ENCODE measurements around the gene ETV7. TPM values are rescaled to one million over a fixed set of nuclear protein-coding genes. Genes with fewer than 3 reads are reported as not detected.
A peak's percentile ranks its signal among the peaks of the same experiment; 100 is the strongest.
"Not testable (repeated sequence)": the region's sequence is repeated elsewhere in the genome, so short reads cannot be mapped to it uniquely, and the experiment has no call there.

ETV7 gene
- total and polyA plus RNA-seq, 3 experiments from 2014 or later = 0.61 to 2.4 (median 0.78) TPM

DNA sequence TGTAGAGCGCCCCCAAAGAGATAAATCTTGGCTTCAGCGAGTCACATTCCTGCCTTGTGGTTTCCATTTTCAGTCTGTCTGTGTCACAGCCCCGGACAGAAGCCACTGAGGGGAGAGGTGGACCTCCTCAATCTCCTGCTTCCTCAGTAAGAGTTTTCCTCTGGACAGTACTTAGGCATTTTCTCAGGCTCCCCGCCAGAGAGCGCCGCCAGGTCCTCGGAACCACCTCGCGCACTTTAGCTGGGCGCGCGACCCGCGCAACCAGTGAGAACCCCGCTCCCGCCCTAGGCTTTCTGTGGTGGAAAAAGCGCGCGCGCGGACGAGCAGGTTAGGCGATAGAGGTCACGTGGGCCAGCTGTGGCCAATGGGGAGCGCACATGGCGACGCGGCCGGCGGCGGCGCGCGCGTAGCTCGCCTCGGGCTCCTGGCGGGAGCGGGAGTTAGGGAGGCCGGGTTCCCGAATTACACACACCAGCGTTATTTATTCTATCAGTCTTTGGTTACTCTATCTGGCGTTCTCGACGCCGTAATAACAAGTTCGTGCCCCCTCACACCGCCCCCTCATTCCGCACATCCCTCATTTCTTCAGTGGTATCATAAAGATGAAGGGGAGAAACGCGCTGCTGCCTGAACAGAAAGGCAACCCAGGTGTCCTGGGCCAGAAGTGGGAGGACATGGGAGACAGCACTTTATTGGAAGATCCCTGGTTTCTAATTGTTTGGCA, 35.8 kb upstream of the ETV7 start:
- Histone ChIP-seq H3K27ac (ENCODE audit: low read depth, low read length) (peak overlapping the region; percentile 64), H3K36me3 (ENCODE audit: insufficient read depth, low read length) (no peaks in the 10 kb centered on the region), H3K4me1 (ENCODE audit: insufficient read depth, low read length) (peaks cover 11% of the 10 kb centered on the region), H3K27me3 (ENCODE audit: insufficient read depth, low read length, poor library complexity, severe bottlenecking) (no peaks in the 10 kb centered on the region), H3K4me3 (ENCODE audit: low read length) (peak overlapping the region; percentile 71), H3K9me3 (ENCODE audit: low read length) (no peaks in the 10 kb centered on the region)
- Mint-ChIP-seq H3K9me3 (no peaks in the 10 kb centered on the region), H3K4me3 (peak overlapping the region; percentile 86 to 95 (median 94)), H3K36me3 (peaks cover 0 to 4% (median 0%) of the 10 kb centered on the region in 3 donors), H3K27ac (peak overlapping the region; percentile 78 to 98 (median 94)), H3K4me1 (peaks cover 14 to 18% (median 16%) of the 10 kb centered on the region in 3 donors), H3K27me3 (no peaks in the 10 kb centered on the region)
- ChIA-PET POLR2A (interaction anchor here (0.7 to 1.5 kb wide), 5 partner anchors 18 to 172 kb away, joined by 3 to 9 read pairs (median 4); partner anchors contain the start of gene SRSF3), CTCF (interaction anchor here (0.7 to 2.1 kb wide), 26 partner anchors 10 to 501 kb away, joined by 3 to 11 read pairs (median 4); partner anchors contain the start of gene CDKN1A)
- DNase-seq = peak; percentile 96 to 99 (median 98)

DNA sequence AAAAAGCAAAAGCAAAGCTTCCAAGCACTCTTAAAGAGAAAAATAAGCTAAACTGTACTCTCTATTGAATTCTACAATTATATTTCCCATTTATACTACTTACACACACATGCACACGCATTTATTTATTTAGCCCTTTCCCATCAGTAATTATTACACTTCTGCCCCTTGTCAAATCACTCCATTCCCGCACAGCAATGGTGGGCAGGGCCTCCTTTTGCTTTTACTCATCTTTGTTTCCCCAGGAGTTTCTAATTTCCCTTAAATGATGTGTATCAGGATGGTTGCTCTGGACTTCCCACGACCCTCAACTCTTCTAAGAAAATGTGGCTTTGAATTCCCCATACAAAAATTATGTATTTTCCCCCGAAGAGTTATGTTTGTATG, 35.2 kb upstream of the ETV7 start:
- ChIA-PET CTCF (interaction anchor here (0.8 to 2.1 kb wide), 16 partner anchors 11 to 260 kb away, joined by 3 to 11 read pairs (median 4); partner anchors contain the start of gene CDKN1A), POLR2A (interaction anchor here (0.5 to 1.5 kb wide), 5 partner anchors 19 to 173 kb away, joined by 3 to 9 read pairs (median 4); no protein-coding TSS in a partner anchor)
- peak overlapping the region; percentile 86 to 95 (median 94) for H3K4me3 Mint-ChIP-seq
- Histone ChIP-seq H3K27ac (ENCODE audit: low read depth, low read length) (peak overlapping the region; percentile 60), H3K27me3 (ENCODE audit: insufficient read depth, low read length, poor library complexity, severe bottlenecking) (no peaks in the 10 kb centered on the region), H3K4me3 (ENCODE audit: low read length) (peak overlapping the region; percentile 71), H3K36me3 (ENCODE audit: insufficient read depth, low read length) (no peaks in the 10 kb centered on the region), H3K4me1 (ENCODE audit: insufficient read depth, low read length) (peaks cover 11% of the 10 kb centered on the region), H3K9me3 (ENCODE audit: low read length) (no peaks in the 10 kb centered on the region)
- no peaks in the 10 kb centered on the region for H3K9me3 Mint-ChIP-seq
- H3K4me1 Mint-ChIP-seq = peaks cover 14 to 18% (median 16%) of the 10 kb centered on the region in 3 donors
- H3K27ac Mint-ChIP-seq = peak overlapping the region; percentile 78 to 98 (median 94)
- H3K36me3 Mint-ChIP-seq = peaks cover 0 to 4% (median 0%) of the 10 kb centered on the region in 3 donors
- H3K27me3 Mint-ChIP-seq = no peaks in the 10 kb centered on the region
- no peak for DNase-seq

GRCh38 chr6:36419310-36419709, 31.8 kb upstream of the ETV7 start:
- Mint-ChIP-seq H3K9me3 (no peaks in the 10 kb centered on the region), H3K4me1 (peaks cover 14 to 18% (median 16%) of the 10 kb centered on the region in 3 donors), H3K27me3 (no peaks in the 10 kb centered on the region), H3K4me3 (no peak overlapping the region), H3K27ac (peak overlapping the region in 1 of 8 donors; percentile 48), H3K36me3 (peaks cover 0 to 4% (median 0%) of the 10 kb centered on the region in 3 donors)
- POLR2A ChIA-PET = interaction anchor here (0.5 kb wide), 1 partner anchor 196 kb away, joined by 5 read pairs; no protein-coding TSS in a partner anchor
- peaks cover 11% of the 10 kb centered on the region for H3K4me1 ChIP-seq (ENCODE audit: insufficient read depth, low read length)
- CTCF ChIA-PET = interaction anchor here (1.2 to 2.3 kb wide), 2 partner anchors 10 to 36 kb away, joined by 3 to 9 read pairs; no protein-coding TSS in a partner anchor
- no peak overlapping the region for H3K27ac ChIP-seq (ENCODE audit: low read depth, low read length)
- H3K9me3 ChIP-seq (ENCODE audit: low read length) = no peaks in the 10 kb centered on the region
- H3K36me3 ChIP-seq (ENCODE audit: insufficient read depth, low read length) = no peaks in the 10 kb centered on the region
- DNase-seq = no peak
- H3K4me3 ChIP-seq (ENCODE audit: low read length) = no peak overlapping the region
- no peaks in the 10 kb centered on the region for H3K27me3 ChIP-seq (ENCODE audit: insufficient read depth, low read length, poor library complexity, severe bottlenecking)

DNA sequence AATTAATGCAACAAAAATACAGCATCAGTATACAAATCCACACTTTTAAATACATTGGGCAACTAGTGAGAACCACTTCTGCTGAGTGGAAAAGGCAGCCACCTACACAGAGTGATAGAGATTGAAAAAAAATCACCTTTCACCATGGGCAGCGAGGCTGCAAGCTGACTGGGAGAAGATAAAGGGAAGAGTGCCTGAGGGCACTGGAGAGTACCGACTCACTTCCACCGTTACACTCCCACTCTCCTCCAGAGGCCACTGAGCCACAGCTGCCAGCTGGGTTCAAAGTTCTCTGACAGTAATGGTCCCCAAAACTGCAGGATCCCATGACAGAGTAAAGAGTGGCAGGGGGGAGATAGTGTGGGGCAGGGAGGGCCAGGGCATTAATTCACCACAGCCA, 31.1 kb upstream of the ETV7 start:
- no peak overlapping the region for H3K27ac ChIP-seq (ENCODE audit: low read depth, low read length)
- H3K4me3 ChIP-seq (ENCODE audit: low read length) = no peak overlapping the region
- no peak for DNase-seq
- H3K4me1 Mint-ChIP-seq = peaks cover 10 to 14% (median 11%) of the 10 kb centered on the region in 3 donors
- H3K27me3 ChIP-seq (ENCODE audit: insufficient read depth, low read length, poor library complexity, severe bottlenecking) = no peaks in the 10 kb centered on the region
- H3K36me3 Mint-ChIP-seq = peaks cover 0 to 3% (median 0%) of the 10 kb centered on the region in 3 donors
- peak overlapping the region in 1 of 8 donors; percentile 33 for H3K27ac Mint-ChIP-seq
- H3K4me3 Mint-ChIP-seq = no peak overlapping the region
- H3K27me3 Mint-ChIP-seq = no peaks in the 10 kb centered on the region
- ChIA-PET CTCF (interaction anchor here (2.3 kb wide), 1 partner anchor 11 kb away, joined by 9 read pairs; no protein-coding TSS in a partner anchor), POLR2A (no interaction called here)
- H3K36me3 ChIP-seq (ENCODE audit: insufficient read depth, low read length) = no peaks in the 10 kb centered on the region
- peaks cover 0 to 2% (median 0%) of the 10 kb centered on the region in 5 donors for H3K9me3 Mint-ChIP-seq
- peaks cover 8% of the 10 kb centered on the region for H3K4me1 ChIP-seq (ENCODE audit: insufficient read depth, low read length)
- H3K9me3 ChIP-seq (ENCODE audit: low read length) = no peaks in the 10 kb centered on the region

DNA sequence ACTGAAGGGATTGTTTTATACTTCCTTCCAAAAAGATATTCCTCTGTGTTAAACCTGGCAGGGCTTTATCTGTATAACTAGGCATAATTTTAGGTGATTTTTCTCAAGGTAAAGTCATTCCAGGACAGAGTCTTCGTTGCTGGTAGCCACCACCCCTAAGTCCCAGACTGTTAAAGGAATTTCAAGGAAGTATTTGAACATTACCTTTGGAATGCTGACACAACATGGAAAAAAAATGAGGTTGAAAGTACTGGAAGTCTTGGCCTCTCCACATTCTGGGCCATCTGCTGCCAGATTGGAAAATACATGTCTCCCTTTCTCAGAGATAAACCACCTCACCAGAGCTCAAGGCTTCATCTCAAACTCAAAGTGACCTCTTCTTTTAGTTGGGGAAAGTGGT, 27.0 kb upstream of the ETV7 start:
- H3K4me1 Mint-ChIP-seq = no peaks in the 10 kb centered on the region
- Histone ChIP-seq H3K36me3 (ENCODE audit: insufficient read depth, low read length) (no peaks in the 10 kb centered on the region), H3K4me1 (ENCODE audit: insufficient read depth, low read length) (no peaks in the 10 kb centered on the region), H3K4me3 (ENCODE audit: low read length) (no peak overlapping the region), H3K27ac (ENCODE audit: low read depth, low read length) (no peak overlapping the region), H3K9me3 (ENCODE audit: low read length) (no peaks in the 10 kb centered on the region), H3K27me3 (ENCODE audit: insufficient read depth, low read length, poor library complexity, severe bottlenecking) (no peaks in the 10 kb centered on the region)
- H3K36me3 Mint-ChIP-seq = peaks cover 0 to 5% (median 0%) of the 10 kb centered on the region in 3 donors
- DNase-seq = no peak
- no peak overlapping the region for H3K4me3 Mint-ChIP-seq
- H3K9me3 Mint-ChIP-seq = peaks cover 0 to 10% (median 6%) of the 10 kb centered on the region in 5 donors
- H3K27ac Mint-ChIP-seq = no peak overlapping the region
- ChIA-PET CTCF (no interaction called here), POLR2A (no interaction called here)
- H3K27me3 Mint-ChIP-seq = no peaks in the 10 kb centered on the region

DNA sequence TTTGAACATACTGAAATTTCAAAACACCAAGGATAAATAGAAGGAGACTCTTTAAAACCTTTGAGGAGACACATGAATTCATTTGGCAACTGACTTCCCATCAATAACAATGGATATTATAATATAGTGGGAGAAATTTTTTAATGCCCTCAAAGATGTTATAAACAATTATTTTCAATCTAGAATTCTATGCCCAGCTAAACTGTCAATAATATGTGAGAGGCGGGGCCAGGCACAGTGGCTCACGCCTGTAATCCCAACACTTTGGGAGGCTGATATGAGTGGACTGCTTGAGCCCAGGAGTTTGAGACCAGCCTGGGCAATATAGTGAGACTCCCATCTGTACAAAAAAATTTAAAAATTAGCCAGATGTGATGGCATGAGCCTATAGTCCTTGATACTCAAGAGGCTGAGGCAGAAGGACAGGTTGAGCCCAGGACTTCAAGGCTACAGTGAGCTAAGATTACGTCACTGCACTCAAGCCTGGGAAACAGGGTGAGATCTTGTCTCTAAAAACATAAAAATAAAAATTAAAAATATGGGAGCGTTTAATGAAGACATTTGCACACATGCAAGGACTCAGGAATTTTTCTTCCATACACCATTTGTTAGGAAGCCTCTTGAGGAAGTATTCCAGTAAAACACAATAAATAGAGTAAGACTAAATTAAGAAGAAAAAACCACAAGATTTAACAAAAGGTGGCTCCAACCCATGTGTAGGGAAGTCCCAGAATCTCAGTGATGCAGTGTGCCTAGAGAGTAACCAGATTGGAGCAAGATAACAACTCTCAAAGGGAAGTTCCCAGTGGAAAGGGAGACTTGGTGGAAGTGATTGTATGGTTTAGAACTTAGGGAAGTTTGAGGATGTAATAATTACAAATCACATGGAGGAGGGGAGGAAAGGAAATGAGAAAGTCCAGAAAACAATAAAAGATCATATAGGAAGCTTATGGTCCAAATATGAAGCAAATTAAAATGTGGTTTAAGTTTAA, 26.3 kb upstream of the ETV7 start:
- POLR2A ChIA-PET = no interaction called here
- no peaks in the 10 kb centered on the region for H3K9me3 ChIP-seq (ENCODE audit: low read length)

DNA sequence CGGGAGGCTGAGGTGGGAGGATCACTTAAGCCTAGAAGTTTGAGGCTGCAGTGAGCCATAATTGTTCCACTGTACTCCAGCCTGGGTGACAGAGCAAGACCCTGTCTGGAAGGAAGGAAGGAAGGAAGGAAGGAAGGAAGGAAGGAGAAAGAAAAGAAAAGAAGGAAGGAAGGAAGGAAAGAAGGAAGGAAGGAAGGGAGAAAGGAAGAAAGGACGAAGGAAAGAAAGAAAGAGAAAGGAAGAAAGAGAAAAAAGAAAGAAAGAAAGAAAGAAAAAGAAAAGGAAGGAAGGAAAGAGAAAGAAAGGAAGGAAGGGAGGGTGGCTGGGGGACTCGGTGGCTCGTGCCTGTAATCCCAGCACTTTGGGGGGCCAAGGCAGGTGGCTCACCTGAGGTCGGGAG, 22.2 kb upstream of the ETV7 start:
- H3K27ac ChIP-seq (ENCODE audit: low read depth, low read length); H3K4me1 ChIP-seq (ENCODE audit: insufficient read depth, low read length); H3K4me1 Mint-ChIP-seq; POLR2A ChIA-PET; H3K4me3 Mint-ChIP-seq; H3K36me3 ChIP-seq (ENCODE audit: insufficient read depth, low read length); DNase-seq; H3K27ac Mint-ChIP-seq; H3K9me3 ChIP-seq (ENCODE audit: low read length); CTCF ChIA-PET; H3K27me3 ChIP-seq (ENCODE audit: insufficient read depth, low read length, poor library complexity, severe bottlenecking); H3K4me3 ChIP-seq (ENCODE audit: low read length): not testable (repeated sequence)
- H3K36me3 Mint-ChIP-seq = peaks cover 0 to 13% (median 0%) of the 10 kb centered on the region in 3 donors
- H3K9me3 Mint-ChIP-seq = peaks cover 0 to 10% (median 6%) of the 10 kb centered on the region in 5 donors
- peaks cover 6 to 24% of the 10 kb centered on the region in 2 donors for H3K27me3 Mint-ChIP-seq

More for the DNA sequence above, 26.3 kb upstream of the ETV7 start:
- H3K4me1 Mint-ChIP-seq = no peaks in the 10 kb centered on the region
- peaks cover 0 to 9% (median 0%) of the 10 kb centered on the region in 3 donors for H3K36me3 Mint-ChIP-seq
- H3K27me3 Mint-ChIP-seq = peaks cover 0 to 5% of the 10 kb centered on the region in 2 donors
- H3K27me3 ChIP-seq (ENCODE audit: insufficient read depth, low read length, poor library complexity, severe bottlenecking) = no peaks in the 10 kb centered on the region
- no peak for DNase-seq
- no peaks in the 10 kb centered on the region for H3K4me1 ChIP-seq (ENCODE audit: insufficient read depth, low read length)
- H3K9me3 Mint-ChIP-seq = peaks cover 0 to 10% (median 6%) of the 10 kb centered on the region in 5 donors
- H3K36me3 ChIP-seq (ENCODE audit: insufficient read depth, low read length) = no peaks in the 10 kb centered on the region
- no peak overlapping the region for H3K4me3 ChIP-seq (ENCODE audit: low read length)
- no peak overlapping the region for H3K27ac ChIP-seq (ENCODE audit: low read depth, low read length)
- no peak overlapping the region for H3K4me3 Mint-ChIP-seq
- H3K27ac Mint-ChIP-seq = no peak overlapping the region
- CTCF ChIA-PET = no interaction called here
